OCI-LY7 (cell line): ENCODE data around the gene TAAR5. TPM values are rescaled to one million over a fixed set of nuclear protein-coding genes. Genes with fewer than 3 reads are reported as not detected.
"Not testable (repeated sequence)": the region's sequence is repeated elsewhere in the genome, so short reads cannot be mapped to it uniquely, and the experiment has no call there.

Experiments used
- Bru-seq: library from RNA; stranded (reverse); fragments of 400-500 nt; gene quantifications from one replicate; lab custom pipeline; 2021; lab: Mats Ljungman, UMichigan
- BruChase-seq, 2 experiments: library from RNA; stranded (reverse); fragments of 400-500 nt; gene quantifications; one replicate each; lab custom pipeline; 2021; lab: Mats Ljungman, UMichigan
- BruUV-seq: library from RNA; stranded (reverse); fragments of 400-500 nt; replicated peaks from 2 replicates; lab custom pipeline; 2021; lab: Mats Ljungman, UMichigan
- CTCF ChIA-PET: fragments of 300-600 bp; sonication (Branson Sonifier 250); formaldehyde crosslinking; loops from one replicate; lab custom pipeline; 2022; ENCODE audit warnings: antibody characterized with exemption; ENCODE audit not compliant: unreplicated experiment; lab: Charles Lee
- POLR2A ChIA-PET: fragments of 300-600 bp; sonication (Branson Sonifier 250); formaldehyde crosslinking; loops from one replicate; lab custom pipeline; 2022; ENCODE audit warnings: antibody characterized with exemption; lab: Charles Lee
- DNase-seq: peaks from one replicate; pipeline ENCODE4 v3.0.0-alpha.2; 2015; ENCODE audit warnings: low spot score
- H2AFZ ChIP-seq: fragments of 200-600 bp; sonication (generic), shearing (Covaris generic); 2 replicates; pipeline ENCODE4 v1.6.1; 2014; ENCODE audit warnings: mild to moderate bottlenecking, antibody characterized with exemption, low read length, moderate library complexity
- H3K27ac ChIP-seq: fragments of 200-600 bp; sonication (generic); 2 replicates; pipeline ENCODE4 v1.5.1; 2014; ENCODE audit warnings: mixed run types, low read depth, mild to moderate bottlenecking, moderate library complexity, low read length, inconsistent platforms; ENCODE audit not compliant: poor library complexity, severe bottlenecking
- H3K36me3 ChIP-seq: fragments of 200-600 bp; sonication (generic); 2 replicates; pipeline ENCODE4 v1.6.1; 2014; ENCODE audit warnings: mild to moderate bottlenecking, antibody characterized with exemption, low read length, moderate library complexity, mixed read lengths; ENCODE audit not compliant: insufficient read depth
- H3K4me1 ChIP-seq: fragments of 200-600 bp; sonication (generic); 2 replicates; pipeline ENCODE4 v1.5.1; 2014; ENCODE audit warnings: mild to moderate bottlenecking, low read length; ENCODE audit not compliant: insufficient read depth, poor library complexity, severe bottlenecking
- H3K4me2 ChIP-seq: fragments of 200-600 bp; sonication (generic); 2 replicates; pipeline ENCODE4 v1.6.1; 2014; ENCODE audit warnings: mild to moderate bottlenecking, low read length
- H3K4me3 ChIP-seq: fragments of 200-600 bp; sonication (generic); 2 replicates; pipeline ENCODE4 v1.5.1; 2014; ENCODE audit warnings: mild to moderate bottlenecking, low read depth, low read length; ENCODE audit not compliant: poor library complexity, severe bottlenecking
- H3K79me2 ChIP-seq: fragments of 200-600 bp; sonication (generic); 2 replicates; pipeline ENCODE4 v1.6.1; 2016; ENCODE audit warnings: low read depth, mild to moderate bottlenecking, low read length, moderate library complexity, mixed read lengths; ENCODE audit not compliant: insufficient read depth
- H3K9me2 ChIP-seq: fragments of 200-600 bp; sonication (generic); 2 replicates; pipeline ENCODE4 v1.6.1; 2016; ENCODE audit warnings: mild to moderate bottlenecking, low read length, mixed read lengths; ENCODE audit not compliant: insufficient read depth
- H3K9me3 ChIP-seq: fragments of 200-600 bp; sonication (generic); 2 replicates; pipeline ENCODE4 v1.6.1; 2014; ENCODE audit warnings: mild to moderate bottlenecking, mixed run types, low read length, mixed read lengths
- H4K20me1 ChIP-seq: fragments of 200-600 bp; sonication (generic); 2 replicates; pipeline ENCODE4 v1.6.1; 2014; ENCODE audit warnings: mild to moderate bottlenecking, antibody characterized with exemption, low read length, moderate library complexity, mixed read lengths; ENCODE audit not compliant: insufficient read depth
- EZH2phosphoT487 ChIP-seq: fragments of 200-600 bp; sonication (generic); IDR thresholded peaks from 2 replicates; pipeline ENCODE4 v1.6.1; 2018; ENCODE audit warnings: low read depth, borderline replicate concordance, mild to moderate bottlenecking, mixed run types, antibody characterized with exemption, low read length, moderate library complexity, mixed read lengths
- intact Hi-C: fragments of 100-400 bp; cut with micrococcal nuclease; formaldehyde crosslinking; loops from one replicate; pipeline ENCODE4 v1.10.0; 2022; ENCODE audit not compliant: unreplicated experiment
- long read RNA-seq: library from polyadenylated mRNA; stranded (forward); transcript quantifications from one replicate; pipeline ENCODE4 v2.0.0, GENCODE V29; 2022
- total RNA-seq, 2 experiments: library from RNA; depleted of rRNA in 1 of 2; stranded (reverse); fragments of >200 nt in 1 of 2; shearing (Covaris generic) in 1 of 2; gene quantifications; 2 replicates each; pipeline ENCODE4 v1.2.3, GENCODE V29; 2014 to 2022
- TF ChIP-seq, protein P1 (sequence below): fragments of 200-600 bp; sonication (generic); conservative IDR thresholded peaks from 2 replicates; pipeline ENCODE4 v1.5.1; 2014; ENCODE audit warnings: mild to moderate bottlenecking, antibody characterized with exemption, low read length, moderate library complexity, mixed read lengths

TAAR5 gene, protein sequence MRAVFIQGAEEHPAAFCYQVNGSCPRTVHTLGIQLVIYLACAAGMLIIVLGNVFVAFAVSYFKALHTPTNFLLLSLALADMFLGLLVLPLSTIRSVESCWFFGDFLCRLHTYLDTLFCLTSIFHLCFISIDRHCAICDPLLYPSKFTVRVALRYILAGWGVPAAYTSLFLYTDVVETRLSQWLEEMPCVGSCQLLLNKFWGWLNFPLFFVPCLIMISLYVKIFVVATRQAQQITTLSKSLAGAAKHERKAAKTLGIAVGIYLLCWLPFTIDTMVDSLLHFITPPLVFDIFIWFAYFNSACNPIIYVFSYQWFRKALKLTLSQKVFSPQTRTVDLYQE
- total RNA-seq (2014; rRNA removed; shearing (Covaris generic)), result not detected in 2 replicates
- not detected in 2 replicates for total RNA-seq (2022)
- not detected for Bru-seq, nascent RNA
- not detected for BruChase-seq, experiment 1, labeled RNA remaining after a 6-hour chase
- not detected for BruChase-seq, experiment 2, labeled RNA remaining after a 2-hour chase
- long read RNA-seq, result 0 reads

GRCh38 chr6:132589454-132589853 lies at the start of gene TAAR5:
Gene TAAR5, minus strand, starts transcription at chr6:132589741. Its CDS starts 55 bp downstream, at chr6:132589686.
- Histone ChIP-seq H3K36me3 (no peaks in the 10 kb centered on the region), H3K9me3 (no peaks in the 10 kb centered on the region), H3K27ac (no peak within 1 kb of the TSS), H2AFZ (no peak within 1 kb of the TSS), H4K20me1 (no peaks in the 10 kb centered on the region), H3K4me1 (no peaks in the 10 kb centered on the region), H3K9me2 (no peaks in the 10 kb centered on the region), H3K4me3 (no peak within 1 kb of the TSS), H3K4me2 (no peak within 1 kb of the TSS), H3K79me2 (no peaks in the 10 kb centered on the region)
- TF ChIP-seq, protein P1, sequence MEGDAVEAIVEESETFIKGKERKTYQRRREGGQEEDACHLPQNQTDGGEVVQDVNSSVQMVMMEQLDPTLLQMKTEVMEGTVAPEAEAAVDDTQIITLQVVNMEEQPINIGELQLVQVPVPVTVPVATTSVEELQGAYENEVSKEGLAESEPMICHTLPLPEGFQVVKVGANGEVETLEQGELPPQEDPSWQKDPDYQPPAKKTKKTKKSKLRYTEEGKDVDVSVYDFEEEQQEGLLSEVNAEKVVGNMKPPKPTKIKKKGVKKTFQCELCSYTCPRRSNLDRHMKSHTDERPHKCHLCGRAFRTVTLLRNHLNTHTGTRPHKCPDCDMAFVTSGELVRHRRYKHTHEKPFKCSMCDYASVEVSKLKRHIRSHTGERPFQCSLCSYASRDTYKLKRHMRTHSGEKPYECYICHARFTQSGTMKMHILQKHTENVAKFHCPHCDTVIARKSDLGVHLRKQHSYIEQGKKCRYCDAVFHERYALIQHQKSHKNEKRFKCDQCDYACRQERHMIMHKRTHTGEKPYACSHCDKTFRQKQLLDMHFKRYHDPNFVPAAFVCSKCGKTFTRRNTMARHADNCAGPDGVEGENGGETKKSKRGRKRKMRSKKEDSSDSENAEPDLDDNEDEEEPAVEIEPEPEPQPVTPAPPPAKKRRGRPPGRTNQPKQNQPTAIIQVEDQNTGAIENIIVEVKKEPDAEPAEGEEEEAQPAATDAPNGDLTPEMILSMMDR, result no peak
- no peak for TF ChIP-seq EZH2phosphoT487
- CTCF ChIA-PET, result no interaction called here
- intact Hi-C loops, result no loop called here
- DNase-seq, result no peak
- POLR2A ChIA-PET, result interaction anchor here (0.6 to 0.7 kb wide), 5 partner anchors 10 to 224 kb away, joined by 3 to 5 read pairs (median 4); no protein-coding TSS in a partner anchor
- BruUV-seq, result no TSS peak

GRCh38 chr6:132637135-132637534 lies 47.6 kb upstream of the TAAR5 start:
- H3K4me3 ChIP-seq, H3K4me2 ChIP-seq, DNase-seq, H3K27ac ChIP-seq, CTCF ChIA-PET, H3K4me1 ChIP-seq, BruUV-seq, H3K79me2 ChIP-seq, H4K20me1 ChIP-seq, H3K36me3 ChIP-seq, intact Hi-C loops, H3K9me3 ChIP-seq, H2AFZ ChIP-seq, H3K9me2 ChIP-seq: not testable (repeated sequence)
- POLR2A ChIA-PET, result interaction anchor here (2.3 kb wide), 1 partner anchor 25 kb away, joined by 5 read pairs; no protein-coding TSS in a partner anchor

- H4K20me1 ChIP-seq, CTCF ChIA-PET, H3K79me2 ChIP-seq, H3K27ac ChIP-seq, H3K36me3 ChIP-seq, BruUV-seq, H2AFZ ChIP-seq, H3K4me3 ChIP-seq, H3K9me3 ChIP-seq, H3K4me2 ChIP-seq, intact Hi-C loops, H3K4me1 ChIP-seq, H3K9me2 ChIP-seq, DNase-seq: not testable (repeated sequence)
- POLR2A ChIA-PET, result interaction anchor here (2.3 kb wide), 1 partner anchor 26 kb away, joined by 5 read pairs; no protein-coding TSS in a partner anchor
Measured at GRCh38 chr6:132635906-132636305, 46.4 kb upstream of the TAAR5 start.

- intact Hi-C loops, H2AFZ ChIP-seq, H3K4me1 ChIP-seq, H4K20me1 ChIP-seq, H3K4me2 ChIP-seq, H3K36me3 ChIP-seq, H3K9me3 ChIP-seq, CTCF ChIA-PET, H3K27ac ChIP-seq, BruUV-seq, H3K4me3 ChIP-seq, H3K79me2 ChIP-seq, H3K9me2 ChIP-seq, DNase-seq: not testable (repeated sequence)
- POLR2A ChIA-PET, result interaction anchor here (0.6 to 2.3 kb wide), 4 partner anchors 10 to 1072 kb away, joined by 3 to 8 read pairs (median 4); no protein-coding TSS in a partner anchor
Measured at GRCh38 chr6:132635288-132635687, 45.7 kb upstream of the TAAR5 start.
